Hematopoietic multipotent progenitor cell treated with erythropoietin and hydrocortisone succinate and interleukin-3 and kit ligand, for 15 days (in vitro differentiated cells): ENCODE results near the gene CUEDC1.

ENCODE experiments used
- DNase-seq: peaks from one replicate; pipeline ENCODE4 v3.0.0-alpha.2; 2015; ENCODE audit warnings: low spot score

Gene CUEDC1

GRCh38 chr17:57915985-57916757 lies 39.0 kb downstream of the CUEDC1 start:
- DNase-seq: no peak

- DNase-seq: no peak
Measured at GRCh38 chr17:57915544-57915943, 39.7 kb downstream of the CUEDC1 start.

GRCh38 chr17:57914273-57915142 lies 40.7 kb downstream of the CUEDC1 start:
- no peak for DNase-seq

GRCh38 chr17:57913575-57914272 lies 41.5 kb downstream of the CUEDC1 start:
- no peak for DNase-seq

- DNase-seq: no peak
Measured at GRCh38 chr17:57911834-57912673, 43.2 kb downstream of the CUEDC1 start.

- DNase-seq: no peak
Measured at GRCh38 chr17:57910462-57911420, 44.5 kb downstream of the CUEDC1 start.

GRCh38 chr17:57909551-57909950 lies 45.7 kb downstream of the CUEDC1 start:
- no peak for DNase-seq

GRCh38 chr17:57908278-57908677 lies 46.9 kb downstream of the CUEDC1 start:
- no peak for DNase-seq

GRCh38 chr17:57906910-57907309 lies 48.3 kb downstream of the CUEDC1 start:
- no peak for DNase-seq

GRCh38 chr17:57905875-57906455 lies 49.2 kb downstream of the CUEDC1 start:
- DNase-seq: no peak

GRCh38 chr17:57903961-57904360 lies 51.3 kb downstream of the CUEDC1 start:
- DNase-seq: no peak

GRCh38 chr17:57902800-57903759 lies 52.1 kb downstream of the CUEDC1 start:
- DNase-seq: no peak

GRCh38 chr17:57902117-57902799 lies 53.0 kb downstream of the CUEDC1 start:
- no peak for DNase-seq

- no peak for DNase-seq
Measured at GRCh38 chr17:57900991-57901743, 54.0 kb downstream of the CUEDC1 start.

GRCh38 chr17:57899822-57900221 lies 55.4 kb downstream of the CUEDC1 start:
- DNase-seq: no peak

GRCh38 chr17:57899391-57899790 lies 55.8 kb downstream of the CUEDC1 start:
- DNase-seq: no peak

GRCh38 chr17:57898487-57899311 lies 56.5 kb downstream of the CUEDC1 start:
- DNase-seq: no peak
